Omental fat pad (tissue), 4 donors: Measurements from ENCODE around the gene RFT1. TPM values are rescaled to one million over a fixed set of nuclear protein-coding genes. Genes with fewer than 3 reads are reported as not detected.

ENCODE experiments used
- ATAC-seq: fragments of 150-250 bp; one replicate; pipeline ENCODE4 v1.9.1; 2016; ENCODE audit warnings: mild to moderate bottlenecking, moderate library complexity; ENCODE audit not compliant: low FRiP score
- DNase-seq: peaks from one replicate; pipeline ENCODE4 v3.0.0-alpha.2; 2019; ENCODE audit warnings: low spot score
- total RNA-seq, 4 donors: library from RNA; depleted of rRNA; stranded (reverse); fragments of >200 nt; gene quantifications; one replicate each; pipeline ENCODE4 v1.1.0, GENCODE V29; 2016
- TF ChIP-seq, protein P1 (sequence below), 3 donors: fragments of 450-650 bp; IDR thresholded peaks; one replicate each; pipeline ENCODE4 v1.5.1; 2016 to 2017; ENCODE audit warnings: antibody characterized with exemption in 3 of 3, mild to moderate bottlenecking in 3 of 3, moderate library complexity in 2 of 3

The RFT1 gene
- total RNA-seq, result 10 to 100 TPM in 2 of 4 donors, 1 to 10 TPM in 2; 9.1 to 14.0 (median 10.5) TPM

DNA sequence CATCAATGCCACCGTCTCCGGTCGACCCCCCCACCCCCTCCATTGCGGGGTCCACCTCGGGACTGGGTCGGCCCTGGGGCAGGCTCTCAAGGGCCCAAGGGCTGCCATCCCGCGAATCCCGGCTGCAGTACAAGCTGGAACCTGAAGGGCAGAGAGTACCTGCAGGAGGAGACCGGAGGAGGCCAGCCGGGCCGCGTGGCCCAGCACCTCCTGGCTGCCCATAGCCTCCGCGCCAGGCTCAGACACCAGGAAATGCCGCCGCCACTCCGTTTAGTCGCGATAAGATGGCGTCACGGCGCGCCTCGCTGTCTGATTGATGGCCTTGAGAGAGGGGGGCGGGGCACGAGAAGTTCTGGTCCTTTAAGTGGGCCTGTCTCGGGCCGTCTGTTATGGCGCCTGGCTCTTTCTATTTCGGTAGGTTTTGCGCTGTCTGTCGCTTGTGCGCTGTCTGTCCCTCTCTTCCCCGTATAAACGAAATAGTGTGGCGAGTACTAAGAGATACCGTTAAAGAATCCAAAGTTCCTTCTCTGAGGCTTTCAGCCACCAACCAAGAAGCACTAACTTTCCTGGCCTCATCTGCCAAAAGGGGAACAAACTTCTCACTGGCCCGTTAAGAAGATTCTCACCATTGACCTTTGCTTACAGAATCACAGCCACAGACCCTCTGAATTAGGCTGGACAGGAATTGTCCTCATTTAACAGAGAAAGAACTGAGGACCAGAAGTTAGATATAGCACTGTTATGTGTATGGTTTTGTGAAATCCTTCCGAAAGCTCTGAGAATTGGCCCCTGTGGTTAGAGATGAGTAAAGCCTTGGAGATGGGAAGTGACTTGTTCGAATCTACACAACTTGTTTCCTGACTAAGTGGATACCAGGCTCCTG, at the start of gene RFT1:
TSS of gene RFT1 (minus strand) at position 257 of the 883 bp plus-strand sequence. CDS start at position 222, 35 bp downstream.
- peak; percentile 93 for ATAC-seq
- peak; percentile 99 for DNase-seq
- TF ChIP-seq, protein P1, sequence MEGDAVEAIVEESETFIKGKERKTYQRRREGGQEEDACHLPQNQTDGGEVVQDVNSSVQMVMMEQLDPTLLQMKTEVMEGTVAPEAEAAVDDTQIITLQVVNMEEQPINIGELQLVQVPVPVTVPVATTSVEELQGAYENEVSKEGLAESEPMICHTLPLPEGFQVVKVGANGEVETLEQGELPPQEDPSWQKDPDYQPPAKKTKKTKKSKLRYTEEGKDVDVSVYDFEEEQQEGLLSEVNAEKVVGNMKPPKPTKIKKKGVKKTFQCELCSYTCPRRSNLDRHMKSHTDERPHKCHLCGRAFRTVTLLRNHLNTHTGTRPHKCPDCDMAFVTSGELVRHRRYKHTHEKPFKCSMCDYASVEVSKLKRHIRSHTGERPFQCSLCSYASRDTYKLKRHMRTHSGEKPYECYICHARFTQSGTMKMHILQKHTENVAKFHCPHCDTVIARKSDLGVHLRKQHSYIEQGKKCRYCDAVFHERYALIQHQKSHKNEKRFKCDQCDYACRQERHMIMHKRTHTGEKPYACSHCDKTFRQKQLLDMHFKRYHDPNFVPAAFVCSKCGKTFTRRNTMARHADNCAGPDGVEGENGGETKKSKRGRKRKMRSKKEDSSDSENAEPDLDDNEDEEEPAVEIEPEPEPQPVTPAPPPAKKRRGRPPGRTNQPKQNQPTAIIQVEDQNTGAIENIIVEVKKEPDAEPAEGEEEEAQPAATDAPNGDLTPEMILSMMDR (IDR thresholded peaks at IDR 0.05), result no peak

GRCh38 chr3:53179580-53179979, 49.3 kb upstream of the RFT1 start:
- ATAC-seq (no peak), DNase-seq (no peak)
- TF ChIP-seq, protein P1 (IDR thresholded peaks at IDR 0.05), result no peak

DNA sequence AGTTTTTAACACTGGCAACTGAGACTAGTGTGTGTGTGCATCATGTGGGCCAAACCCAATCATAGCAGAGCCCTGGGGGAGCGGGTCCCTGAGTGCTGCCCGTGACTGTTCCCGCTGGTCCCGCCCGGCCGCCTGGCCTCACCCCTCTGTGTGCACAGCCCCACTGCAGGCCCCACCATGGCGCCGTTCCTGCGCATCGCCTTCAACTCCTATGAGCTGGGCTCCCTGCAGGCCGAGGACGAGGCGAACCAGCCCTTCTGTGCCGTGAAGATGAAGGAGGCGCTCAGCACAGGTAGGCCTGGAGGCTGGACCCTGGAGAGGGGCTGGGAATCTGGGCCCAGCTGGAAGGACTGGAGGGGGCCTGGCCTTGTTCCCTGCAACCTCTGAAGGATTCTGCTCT, 48.0 kb upstream of the RFT1 start:
- TF ChIP-seq, protein P1 (IDR thresholded peaks at IDR 0.05), result no peak
- ATAC-seq, result no peak
- DNase-seq, result no peak

- no peak for DNase-seq
- no peak for ATAC-seq
- TF ChIP-seq, protein P1 (IDR thresholded peaks at IDR 0.05), result no peak
These were observed 45.6 kb upstream of the RFT1 start for GRCh38 chr3:53175613-53176540.

DNA sequence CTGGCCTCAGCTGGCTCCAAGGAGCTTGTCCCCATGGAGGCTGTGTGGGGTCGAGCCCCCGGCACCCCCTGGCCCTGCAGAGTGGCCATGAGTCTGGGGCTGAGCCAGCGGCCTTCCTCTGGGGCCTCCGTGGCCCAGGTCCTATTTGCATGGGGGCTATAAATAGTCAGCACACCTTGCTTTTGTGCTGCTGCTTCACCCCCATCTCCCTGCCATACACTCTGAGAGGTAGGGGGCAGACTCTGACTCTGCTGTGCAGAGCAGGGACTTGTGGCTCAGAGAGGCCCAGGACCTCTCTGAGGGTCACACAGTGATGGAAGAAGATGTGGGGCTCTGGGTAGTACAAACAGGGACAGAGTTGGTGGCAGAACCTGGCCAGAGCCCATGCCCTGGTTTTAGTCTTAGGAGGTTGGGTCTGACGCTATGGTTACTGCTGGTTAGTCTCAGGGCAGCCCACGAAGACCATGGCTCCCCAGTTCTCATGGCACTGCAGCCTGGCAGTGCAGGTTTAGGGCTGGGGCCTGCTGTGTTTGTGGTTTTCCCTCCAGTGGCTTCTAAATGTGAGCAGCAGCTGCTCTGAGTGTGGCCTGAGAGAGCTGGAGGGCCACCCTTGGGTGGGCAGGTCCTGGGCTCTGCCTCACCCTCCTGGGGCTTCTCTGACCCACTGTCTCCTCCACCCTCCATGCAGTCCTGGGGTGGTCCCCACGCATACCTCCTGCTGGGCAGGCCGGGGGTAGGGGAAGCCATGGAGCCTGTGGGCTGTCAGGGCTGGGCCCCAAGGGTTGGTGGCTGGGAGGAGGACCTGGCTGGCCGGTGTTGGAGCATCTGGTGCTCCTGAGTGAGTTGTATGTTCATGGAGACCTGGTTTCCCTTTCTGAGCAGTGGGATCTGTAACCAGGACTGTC, 44.4 kb upstream of the RFT1 start:
- ATAC-seq, result no peak
- no peak for DNase-seq

More for the DNA sequence above, 44.4 kb upstream of the RFT1 start:
- TF ChIP-seq, protein P1 (IDR thresholded peaks at IDR 0.05), result no peak
